CD14-positive monocyte (primary cell): ENCODE data around the gene PHACTR3. TPM values are rescaled to one million over a fixed set of nuclear protein-coding genes. Genes with fewer than 3 reads are reported as not detected.

ENCODE experiments used
- DNase-seq, 3 donors: peaks; one replicate each; pipeline ENCODE4 v3.0.0-alpha.2; 2011 to 2022
- H2AFZ ChIP-seq: 2 replicates; pipeline ENCODE4 v1.6.0; 2012; ENCODE audit warnings: mild to moderate bottlenecking, low read depth, low read length, inconsistent platforms; ENCODE audit not compliant: insufficient read depth, poor library complexity, severe bottlenecking
- H3K27ac ChIP-seq, 2 donors: 1 replicate in 1 of 2; 2 replicates in 1 of 2; pipeline ENCODE4 v1.5.1; 2012 to 2013; ENCODE audit warnings: low read length in 2 of 2, control low read depth in 1 of 2, inconsistent platforms in 1 of 2, low read depth in 1 of 2, mild to moderate bottlenecking in 1 of 2
- H3K27me3 ChIP-seq, 2 donors: one replicate each; pipeline versions ENCODE4 v1.6.0 to v1.6.1; 2011 to 2013; ENCODE audit warnings: low read length in 2 of 2; ENCODE audit not compliant: control insufficient read depth in 2 of 2, insufficient read depth in 2 of 2
- H3K36me3 ChIP-seq, 2 donors: replicated peaks in 1 of 2; 1 replicate in 1 of 2; 2 replicates in 1 of 2; pipeline versions ENCODE4 v1.5.1 to v1.6.1; 2012 to 2013; ENCODE audit warnings: low read length in 2 of 2, control low read depth in 1 of 2, inconsistent platforms in 1 of 2, mild to moderate bottlenecking in 1 of 2; ENCODE audit not compliant: insufficient read depth in 2 of 2, control insufficient read depth in 1 of 2
- H3K4me1 ChIP-seq, 2 donors: 1 replicate in 1 of 2; 2 replicates in 1 of 2; pipeline versions ENCODE4 v1.5.1 to v1.6.1; 2012 to 2013; ENCODE audit warnings: low read length in 2 of 2, control low read depth in 1 of 2, inconsistent platforms in 1 of 2, mild to moderate bottlenecking in 1 of 2, moderate library complexity in 1 of 2; ENCODE audit not compliant: insufficient read depth in 2 of 2, control insufficient read depth in 1 of 2
- H3K4me2 ChIP-seq: replicated peaks from 2 replicates; pipeline ENCODE3; 2012; ENCODE audit warnings: low read length, moderate library complexity, mild to moderate bottlenecking; ENCODE audit not compliant: poor library complexity, severe bottlenecking; ENCODE audit errors: extremely low read depth
- H3K4me3 ChIP-seq, 3 experiments: fragments of 200-600 bp in 1 of 3; sonication (generic) in 1 of 3; replicated peaks in 1 of 3; 1 replicate in 2 of 3; 2 replicates in 1 of 3; pipeline ENCODE4 v1.5.1; 2011 to 2013; ENCODE audit warnings: low read length in 3 of 3, mild to moderate bottlenecking in 3 of 3, control low read depth in 2 of 3, low read depth in 2 of 3, inconsistent platforms in 1 of 3, moderate library complexity in 1 of 3
- H3K79me2 ChIP-seq: 2 replicates; pipeline ENCODE4 v1.6.0; 2012; ENCODE audit warnings: mild to moderate bottlenecking, control low read depth, inconsistent platforms, low read length, moderate library complexity; ENCODE audit not compliant: insufficient read depth
- H3K9ac ChIP-seq: 2 replicates; pipeline ENCODE4 v1.6.0; 2017; ENCODE audit warnings: low read length, mild to moderate bottlenecking; ENCODE audit not compliant: insufficient read depth, poor library complexity, severe bottlenecking
- H3K9me3 ChIP-seq, 2 donors: replicated peaks in 1 of 2; 1 replicate in 1 of 2; 2 replicates in 1 of 2; pipeline versions ENCODE4 v1.5.1 to v1.6.1; 2012 to 2013; ENCODE audit warnings: low read length in 2 of 2, control low read depth in 1 of 2; ENCODE audit not compliant: control insufficient read depth in 1 of 2, insufficient read depth in 1 of 2
- H4K20me1 ChIP-seq: 2 replicates; pipeline ENCODE4 v1.6.0; 2012; ENCODE audit warnings: mild to moderate bottlenecking, low read length, control low read depth, moderate library complexity; ENCODE audit not compliant: insufficient read depth
- H3K27ac Mint-ChIP-seq, 7 donors: one replicate each; pipeline ENCODE4 v1.8.0; 2020; ENCODE audit warnings: mild to moderate bottlenecking in 7 of 7, mixed read lengths in 7 of 7, moderate library complexity in 6 of 7, inconsistent platforms in 2 of 7
- H3K27me3 Mint-ChIP-seq, 3 donors: one replicate each; pipeline ENCODE4 v1.8.0; 2021 to 2022; ENCODE audit warnings: low read depth in 3 of 3, mild to moderate bottlenecking in 3 of 3, mixed read lengths in 3 of 3, moderate library complexity in 3 of 3, inconsistent platforms in 1 of 3
- H3K36me3 Mint-ChIP-seq, 2 donors: one replicate each; pipeline ENCODE4 v1.8.0; 2020; ENCODE audit warnings: mixed read lengths in 2 of 2, inconsistent platforms in 1 of 2, mild to moderate bottlenecking in 1 of 2
- H3K4me1 Mint-ChIP-seq: one replicate; pipeline ENCODE4 v1.8.0; 2020; ENCODE audit warnings: mild to moderate bottlenecking, mixed read lengths
- H3K4me3 Mint-ChIP-seq, 2 donors: one replicate each; pipeline ENCODE4 v1.8.0; 2020; ENCODE audit warnings: mild to moderate bottlenecking in 2 of 2, mixed read lengths in 2 of 2, moderate library complexity in 1 of 2
- H3K9me3 Mint-ChIP-seq, 7 donors: one replicate each; pipeline ENCODE4 v1.8.0; 2020 to 2022; ENCODE audit warnings: mixed read lengths in 7 of 7, mild to moderate bottlenecking in 6 of 7, moderate library complexity in 6 of 7, inconsistent platforms in 2 of 7
- WGBS: methylation state at CpG from one replicate; pipeline ENCODE4 v1.1.5; 2013; ENCODE audit warnings: missing lambda C conversion rate; ENCODE audit not compliant: insufficient coverage; 5-methylcytosine and 5-hydroxymethylcytosine counted together
- intact Hi-C, 2 donors: fragments of 100-400 bp; cut with micrococcal nuclease; formaldehyde crosslinking; loops; one replicate each; pipeline versions ENCODE4 v1.15.0 to v1.15.1; 2023
- polyA plus RNA-seq, 3 donors: library from polyadenylated mRNA; depleted of rRNA in 1 of 3; unstranded in 2 of 3; stranded (reverse) in 1 of 3; fragments of 300-500 nt in 2 of 3; fragments of >200 nt in 1 of 3; fragmentation: Illumina TruSeq in 2 of 3; gene quantifications; 1 replicate in 2 of 3; 2 replicates in 1 of 3; pipeline ENCODE4 v1.2.3, GENCODE V29; 2012 to 2021
- TF ChIP-seq, protein P1 (sequence below): fragments of 200-600 bp; IDR thresholded peaks from one replicate; pipeline ENCODE4 v1.8.0; 2022; ENCODE audit warnings: antibody characterized with exemption, mild to moderate bottlenecking

Gene PHACTR3
- polyA plus RNA-seq, 3 donors = 0.11 to 0.17 TPM; not detected in 1

DNA sequence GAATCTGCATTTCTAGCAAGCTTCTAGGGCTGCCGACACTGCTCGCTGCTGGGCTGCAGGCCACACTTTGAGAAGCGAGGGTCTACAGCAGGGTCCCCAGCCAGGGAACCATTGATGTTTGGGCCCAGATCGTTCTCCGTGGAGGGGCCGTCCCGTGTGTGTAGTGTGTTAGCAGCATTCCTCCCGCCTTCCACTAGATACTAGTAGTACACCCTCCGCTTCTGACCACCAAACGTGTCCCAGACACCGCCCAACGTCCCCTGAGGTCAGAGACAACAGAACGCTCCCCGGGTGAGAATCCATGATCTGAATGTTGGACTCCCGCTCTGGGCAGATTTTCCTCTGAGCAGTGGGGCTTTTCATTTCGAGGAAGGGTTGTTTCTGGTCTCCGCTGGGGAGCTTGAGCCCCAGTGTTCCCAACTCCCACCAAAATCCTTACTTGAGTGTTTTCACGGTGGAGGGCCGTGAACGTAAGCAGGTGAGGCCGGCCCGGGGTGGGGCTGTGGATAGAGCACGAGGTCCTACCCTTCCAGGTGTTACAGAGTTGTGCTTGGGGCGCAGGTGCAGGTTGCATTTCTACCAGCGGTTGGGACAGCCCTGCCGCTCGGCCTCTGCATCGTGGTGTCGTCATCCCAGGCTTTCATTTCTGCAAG is 204.5 kb downstream of the PHACTR3 start:
- Mint-ChIP-seq H3K27me3 (peaks cover 2 to 14% (median 3%) of the 10 kb centered on the region in 3 donors), H3K9me3 (peaks cover 0 to under 1% (median 0%) of the 10 kb centered on the region in 7 donors), H3K4me1 (no peaks in the 10 kb centered on the region), H3K36me3 (peaks cover 0 to 2% of the 10 kb centered on the region in 2 donors), H3K4me3 (no peak overlapping the region), H3K27ac (no peak overlapping the region)
- no peak overlapping the region for H2AFZ ChIP-seq
- WGBS = 80% methylated on average over 20 of the region's 29 CpGs
- H3K36me3 ChIP-seq = no peaks in the 10 kb centered on the region
- H4K20me1 ChIP-seq = no peaks in the 10 kb centered on the region
- H3K9ac ChIP-seq = no peak overlapping the region
- no peak overlapping the region for H3K27ac ChIP-seq
- DNase-seq = no peak
- H3K4me1 ChIP-seq = no peaks in the 10 kb centered on the region
- TF ChIP-seq, protein P1, sequence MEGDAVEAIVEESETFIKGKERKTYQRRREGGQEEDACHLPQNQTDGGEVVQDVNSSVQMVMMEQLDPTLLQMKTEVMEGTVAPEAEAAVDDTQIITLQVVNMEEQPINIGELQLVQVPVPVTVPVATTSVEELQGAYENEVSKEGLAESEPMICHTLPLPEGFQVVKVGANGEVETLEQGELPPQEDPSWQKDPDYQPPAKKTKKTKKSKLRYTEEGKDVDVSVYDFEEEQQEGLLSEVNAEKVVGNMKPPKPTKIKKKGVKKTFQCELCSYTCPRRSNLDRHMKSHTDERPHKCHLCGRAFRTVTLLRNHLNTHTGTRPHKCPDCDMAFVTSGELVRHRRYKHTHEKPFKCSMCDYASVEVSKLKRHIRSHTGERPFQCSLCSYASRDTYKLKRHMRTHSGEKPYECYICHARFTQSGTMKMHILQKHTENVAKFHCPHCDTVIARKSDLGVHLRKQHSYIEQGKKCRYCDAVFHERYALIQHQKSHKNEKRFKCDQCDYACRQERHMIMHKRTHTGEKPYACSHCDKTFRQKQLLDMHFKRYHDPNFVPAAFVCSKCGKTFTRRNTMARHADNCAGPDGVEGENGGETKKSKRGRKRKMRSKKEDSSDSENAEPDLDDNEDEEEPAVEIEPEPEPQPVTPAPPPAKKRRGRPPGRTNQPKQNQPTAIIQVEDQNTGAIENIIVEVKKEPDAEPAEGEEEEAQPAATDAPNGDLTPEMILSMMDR = no peak
- no peaks in the 10 kb centered on the region for H3K27me3 ChIP-seq
- no peak overlapping the region for H3K4me2 ChIP-seq
- H3K9me3 ChIP-seq = no peaks in the 10 kb centered on the region
- no peak overlapping the region for H3K4me3 ChIP-seq
- no peaks in the 10 kb centered on the region for H3K79me2 ChIP-seq
- intact Hi-C loops = no loop called here

DNA sequence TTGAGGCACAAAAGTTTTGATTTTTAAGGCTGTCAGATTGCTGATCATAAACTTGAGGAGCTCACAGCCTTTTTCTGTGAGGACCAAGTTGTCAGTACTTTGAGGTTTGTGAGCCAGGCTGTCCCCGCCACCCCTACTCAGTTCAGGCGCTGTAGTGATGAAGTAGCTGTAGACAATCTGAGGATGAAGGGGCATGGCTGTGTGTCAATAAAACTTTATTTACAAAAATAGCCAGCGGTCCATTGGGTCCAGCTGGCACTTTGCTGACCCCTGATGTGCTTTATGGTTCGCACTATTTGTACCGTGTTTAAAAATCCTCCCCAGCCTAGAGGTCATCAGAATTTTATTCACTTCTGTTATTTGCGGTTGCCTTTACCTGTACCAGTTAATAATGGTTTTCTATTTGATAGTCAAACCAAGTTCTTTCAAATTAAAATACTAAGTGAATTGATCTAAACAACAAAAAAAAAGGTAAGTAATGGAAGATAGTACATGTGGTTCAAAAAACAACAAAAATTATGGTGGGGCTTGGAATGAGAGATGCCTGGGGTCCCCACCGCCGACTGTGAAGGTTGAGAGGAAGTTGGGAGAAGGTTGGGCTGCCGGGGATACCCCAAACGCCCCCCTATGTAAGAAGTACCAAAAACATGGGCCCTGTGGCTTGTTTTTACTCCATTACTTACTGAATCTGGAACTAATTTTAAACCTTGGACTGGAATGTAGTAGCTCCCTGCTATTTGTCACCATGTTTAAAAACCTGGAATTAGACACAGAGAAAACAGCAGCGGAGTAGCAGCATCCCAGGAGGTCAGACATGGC is 205.5 kb downstream of the PHACTR3 start:
- Histone ChIP-seq H3K4me3 (no peak overlapping the region), H3K79me2 (no peaks in the 10 kb centered on the region), H3K4me1 (no peaks in the 10 kb centered on the region), H3K27me3 (no peaks in the 10 kb centered on the region), H3K4me2 (no peak overlapping the region), H3K36me3 (no peaks in the 10 kb centered on the region), H3K9me3 (no peaks in the 10 kb centered on the region), H4K20me1 (no peaks in the 10 kb centered on the region), H2AFZ (no peak overlapping the region), H3K9ac (no peak overlapping the region), H3K27ac (no peak overlapping the region)
- H3K4me1 Mint-ChIP-seq = no peaks in the 10 kb centered on the region
- DNase-seq = no peak
- WGBS = 96% methylated on average over 3 of the region's 11 CpGs
- peaks cover 0 to 1% (median 0%) of the 10 kb centered on the region in 7 donors for H3K9me3 Mint-ChIP-seq
- peaks cover 0 to 2% of the 10 kb centered on the region in 2 donors for H3K36me3 Mint-ChIP-seq
- TF ChIP-seq, protein P1 = no peak
- H3K27me3 Mint-ChIP-seq = peaks cover 2 to 10% (median 6%) of the 10 kb centered on the region in 3 donors
- H3K4me3 Mint-ChIP-seq = no peak overlapping the region
- H3K27ac Mint-ChIP-seq = no peak overlapping the region
- intact Hi-C loops = no loop called here
